Transverse colon (tissue), 4 donors: ENCODE results near the gene MTOR.
"Not testable (repeated sequence)": the region's sequence is repeated elsewhere in the genome, so short reads cannot be mapped to it uniquely, and the experiment has no call there.

Experiments
- CTCF ChIP-seq, 5 experiments: fragments of 200-600 bp in 3 of 5; fragments of 450-650 bp in 2 of 5; sonication (generic) in 3 of 5; IDR thresholded peaks; 1 replicate in 2 of 5; 2 replicates in 3 of 5; pipeline ENCODE4 v1.5.1; 2016 to 2017; ENCODE audit warnings: antibody characterized with exemption in 5 of 5, inconsistent platforms in 3 of 5, mild to moderate bottlenecking in 2 of 5, moderate library complexity in 1 of 5
- POLR2AphosphoS5 ChIP-seq, 3 donors: sonication (generic); formaldehyde crosslinking; IDR thresholded peaks; one replicate each; pipeline ENCODE4 v1.6.1; 2016; ENCODE audit warnings: antibody characterized with exemption in 3 of 3

DNA sequence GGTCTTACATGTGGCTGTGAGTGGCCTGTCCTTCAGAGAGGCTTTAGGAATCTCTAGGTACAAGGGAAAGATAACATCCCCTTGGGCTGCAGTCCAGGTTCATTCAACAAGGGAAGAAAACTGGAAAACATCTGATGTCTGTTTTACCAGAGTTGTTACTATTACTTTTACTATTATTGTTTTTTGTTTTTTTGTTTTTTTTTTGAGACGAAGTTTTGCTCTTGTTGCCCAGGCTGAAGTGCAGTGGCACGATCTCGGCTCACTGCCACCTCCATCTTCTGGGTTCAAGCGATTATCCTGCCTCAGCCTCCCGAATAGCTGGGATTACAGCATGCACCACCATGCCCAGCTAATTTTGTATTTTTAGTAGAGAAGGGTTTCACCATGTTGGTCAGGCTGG lies 35.4 kb upstream of the MTOR start:
- not testable (repeated sequence) for TF ChIP-seq CTCF, POLR2AphosphoS5 (IDR thresholded peaks at IDR 0.05)
